Subcutaneous adipose tissue (tissue), 4 donors: ENCODE measurements around the gene TOR3A. TPM values are rescaled to one million over a fixed set of nuclear protein-coding genes. Genes with fewer than 3 reads are reported as not detected.

Experiments
- small RNA-seq: library from RNA; depleted of rRNA; stranded (forward); fragments of <200 nt; gene quantifications from one replicate; pipeline ENCODE3, GENCODE V24; 2016
- total RNA-seq, 4 donors: library from RNA; depleted of rRNA; stranded (reverse); fragments of >200 nt; gene quantifications; one replicate each; pipeline ENCODE4 v1.1.0, GENCODE V29; 2016

TOR3A gene
- total RNA-seq, 4 donors from 2014 or later, result 22.0 to 45.8 (median 32.9) TPM

Small RNA genes within 50 kb of the gene (small RNA-seq; reads per million reads assigned to genes)
- gene AL512326.3, result not detected

Other genes with a start within 250 kb of the TOR3A start
- 100 to 1,000 TPM in 1 of 4 donors, 10 to 100 TPM in 3; 40.5 to 242 (median 77.7) TPM for gene ANGPTL1, start 211.0 kb upstream of the TOR3A start, total RNA-seq
- 10 to 100 TPM; 20.6 to 44.2 (median 27.4) TPM for gene FAM20B, start 56.2 kb upstream of the TOR3A start, total RNA-seq
- gene ABL2, start 147.6 kb downstream of the TOR3A start, total RNA-seq, result 10 to 100 TPM; 20.3 to 43.4 (median 39.1) TPM
- 10 to 100 TPM; 13.9 to 83.3 (median 29.2) TPM for gene SOAT1, start 211.7 kb downstream of the TOR3A start, total RNA-seq